K562 (cell line): ENCODE results near the gene CTSZ. TPM values are rescaled to one million over a fixed set of nuclear protein-coding genes. Genes with fewer than 3 reads are reported as not detected.

Experiments
- ATAC-seq: fragments of 200-7000 bp; cut with Tn5 transposase; 3 replicates; pipeline ENCODE4 v1.9.1; 2020; ENCODE audit warnings: moderate library complexity
- BruUV-seq: library from RNA; stranded (reverse); fragments of 400-500 nt; replicated peaks from 2 replicates; lab custom pipeline; 2021; lab: Mats Ljungman, UMichigan
- CTCF ChIA-PET: fragments of 300-600 bp; formaldehyde crosslinking; extraction: SDS; loops from one replicate; lab custom pipeline; 2021; ENCODE audit warnings: low intra/inter-chr PET ratio; lab: Yijun Ruan, JAX
- POLR2A ChIA-PET: fragments of 300-600, 350-650 bp; sonication (Branson Sonifier 250); formaldehyde crosslinking; extraction: SDS; loops from one replicate; lab custom pipeline; 2021; ENCODE audit warnings: antibody characterized with exemption, inconsistent platforms; lab: Yijun Ruan, JAX
- DNase-seq, 4 experiments: peaks; one replicate each; pipeline versions ENCODE4 v3.0.0 to v3.0.0-alpha.2; 2011 to 2018; ENCODE audit warnings: low spot score in 3 of 4, mixed read lengths in 3 of 4; ENCODE audit errors: extremely low read depth in 1 of 4
- FAIRE-seq: peaks from 2 replicates; lab custom pipeline; 2011; peaks lifted over from hg19 to GRCh38; lab: Jason Lieb, UNC
- H2AFZ ChIP-seq: 2 replicates; pipeline ENCODE4 v1.6.0; 2011; ENCODE audit warnings: low read depth, low read length, control low read depth, inconsistent platforms
- H3K27ac ChIP-seq: fragments of 200-600 bp; 3 replicates; pipeline ENCODE4 v1.8.0; 2011; ENCODE audit warnings: low read depth, mild to moderate bottlenecking, control low read depth, inconsistent platforms, low read length, moderate library complexity, mixed read lengths; ENCODE audit errors: extremely low read depth
- H3K27me3 ChIP-seq, 2 experiments: fragments of 300-600 bp in 1 of 2; 2 replicates in 1 of 2; 3 replicates in 1 of 2; pipeline versions ENCODE4 v1.6.0 to v1.8.0; 2011; ENCODE audit warnings: inconsistent platforms in 2 of 2, low read length in 2 of 2, mild to moderate bottlenecking in 1 of 2, mixed read lengths in 1 of 2, moderate library complexity in 1 of 2; ENCODE audit not compliant: control insufficient read depth in 2 of 2, insufficient read depth in 2 of 2
- H3K36me3 ChIP-seq: fragments of 300-600 bp; 3 replicates; pipeline ENCODE4 v1.8.0; 2011; ENCODE audit warnings: mild to moderate bottlenecking, low read length, inconsistent platforms; ENCODE audit not compliant: control insufficient read depth, insufficient read depth
- H3K4me1 ChIP-seq, 2 experiments: fragments of 200-600 bp in 1 of 2; replicated peaks in 1 of 2; 2 replicates in 1 of 2; 3 replicates in 1 of 2; pipeline versions ENCODE4 v1.5.1 to v1.8.0; 2011; ENCODE audit warnings: inconsistent platforms in 2 of 2, low read length in 2 of 2, mild to moderate bottlenecking in 1 of 2, mixed read lengths in 1 of 2, moderate library complexity in 1 of 2; ENCODE audit not compliant: control insufficient read depth in 2 of 2, insufficient read depth in 2 of 2
- H3K4me2 ChIP-seq: 2 replicates; pipeline ENCODE4 v1.6.1; 2011; ENCODE audit warnings: low read length, control low read depth, inconsistent platforms, mixed read lengths; ENCODE audit not compliant: insufficient read depth
- H3K4me3 ChIP-seq: fragments of 200-600 bp; sonication (generic), shearing (Covaris generic); 2 replicates; pipeline ENCODE4 v1.5.1; 2016; ENCODE audit warnings: control low read depth, inconsistent platforms
- H3K79me2 ChIP-seq: fragments of 200-600 bp; 3 replicates; pipeline ENCODE4 v1.8.0; 2011; ENCODE audit warnings: low read length, inconsistent platforms; ENCODE audit not compliant: control insufficient read depth, insufficient read depth
- H3K9ac ChIP-seq, 2 experiments: 2 replicates each; pipeline versions ENCODE4 v1.6.0 to v1.6.1; 2011; ENCODE audit warnings: low read depth in 2 of 2, low read length in 2 of 2, control low read depth in 1 of 2, inconsistent platforms in 1 of 2, mild to moderate bottlenecking in 1 of 2, mixed read lengths in 1 of 2; ENCODE audit not compliant: insufficient read depth in 1 of 2
- H3K9me1 ChIP-seq: one replicate; pipeline ENCODE4 v1.6.0; 2011; ENCODE audit warnings: inconsistent platforms, mild to moderate bottlenecking, low read length, moderate library complexity; ENCODE audit not compliant: control insufficient read depth, insufficient read depth
- H3K9me3 ChIP-seq: replicated peaks from 2 replicates; pipeline ENCODE4 v1.5.1; 2011; ENCODE audit warnings: low read depth, low read length, inconsistent platforms; ENCODE audit not compliant: control insufficient read depth, insufficient read depth
- H4K20me1 ChIP-seq: replicated peaks from 2 replicates; pipeline ENCODE4 v1.6.1; 2011; ENCODE audit warnings: low read length, inconsistent platforms, mixed read lengths; ENCODE audit not compliant: control insufficient read depth, insufficient read depth
- ARHGAP35 ChIP-seq: fragments of 450-650 bp; IDR thresholded peaks from 2 replicates; pipeline ENCODE4 v1.6.1; 2018; ENCODE audit not compliant: partially characterized antibody
- HDGF ChIP-seq: fragments of 450-650 bp; IDR thresholded peaks from 2 replicates; pipeline ENCODE4 v1.6.1; 2016
- NFIC ChIP-seq: fragments of 450-650 bp; IDR thresholded peaks from 2 replicates; pipeline ENCODE4 v1.6.1; 2017; ENCODE audit warnings: mild to moderate bottlenecking, inconsistent platforms
- SPI1 ChIP-seq: IDR thresholded peaks from 2 replicates; pipeline ENCODE4 v1.6.1; 2011; ENCODE audit warnings: low read depth, low read length, control low read depth, borderline replicate concordance
- TAF1 ChIP-seq: IDR thresholded peaks from 2 replicates; pipeline ENCODE4 v1.6.1; 2011; ENCODE audit warnings: mild to moderate bottlenecking, low read length, moderate library complexity; ENCODE audit not compliant: insufficient read depth, control insufficient read depth, severe bottlenecking; ENCODE audit errors: extremely low read depth
- WGBS: fragments of 100-300 bp; shearing (Covaris generic); methylation state at CpG from one replicate; pipeline ENCODE4 v1.1.6; 2016; ENCODE audit warnings: low coverage, mixed read lengths; ENCODE audit not compliant: insufficient coverage; ENCODE audit errors: missing lambda C conversion rate; 5-methylcytosine and 5-hydroxymethylcytosine counted together
- in situ Hi-C: fragments of 300-500 bp; cut with MboI; formaldehyde crosslinking; loops from 4 replicates; pipeline ENCODE4 v1.15.0; 2018; ENCODE audit warnings: inconsistent platforms, mixed read lengths
- intact Hi-C: fragments of 100-400 bp; cut with micrococcal nuclease; formaldehyde crosslinking; loops from 2 replicates; pipeline ENCODE4 v1.14.2; 2022
- polyA plus RNA-seq, 8 experiments: library from polyadenylated mRNA; depleted of rRNA in 4 of 8; stranded (reverse) in 5 of 8; unstranded in 3 of 8; fragments of >200 nt; fragmentation: Nextera tagmentation in 2 of 8; fragmentation: Illumina TruSeq in 1 of 8; extraction: Ambion mirVana in 2 of 8; extraction: Trizol in 1 of 8; gene quantifications; 2 replicates each; pipeline versions ENCODE4 v1.2.1 to v1.2.3, GENCODE V29; 2011 to 2014; ENCODE audit warnings: inconsistent platforms in 1 of 8, missing spikeins in 1 of 8
- total RNA-seq, 7 experiments: library from RNA; depleted of rRNA in 6 of 7; stranded (reverse); fragments of >200 nt in 6 of 7; fragmentation: Illumina TruSeq in 2 of 7; extraction: Trizol in 2 of 7; gene quantifications; 2 replicates each; pipeline versions ENCODE4 v1.2.1 to v1.2.3, GENCODE V29; 2011 to 2021; ENCODE audit warnings: low replicate concordance in 1 of 7
- TF ChIP-seq, protein P1 (sequence below): fragments of 450-650 bp; IDR thresholded peaks from 2 replicates; pipeline ENCODE4 v1.6.1; 2017; ENCODE audit warnings: antibody characterized with exemption, mild to moderate bottlenecking

CTSZ gene
- total and polyA plus RNA-seq, 9 of the 15 experiments (the other 6 are each of a cell fraction or from before 2014, with no cell fraction given): 1.6 to 143 (median 82.8) TPM

DNA sequence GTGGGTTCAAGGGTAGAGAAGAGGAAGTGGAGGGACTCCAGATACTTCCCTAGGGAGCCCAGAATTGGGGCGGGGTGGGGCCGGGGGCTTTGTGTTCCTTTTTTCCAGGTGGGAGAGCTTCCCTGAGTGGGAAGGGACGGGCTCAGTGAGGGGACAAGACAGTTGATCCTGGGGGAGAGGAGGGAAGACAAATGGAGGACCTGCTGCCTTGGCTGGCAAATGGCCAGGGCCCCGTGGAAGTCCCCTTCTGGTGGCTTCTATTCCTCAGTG lies 2.6 kb downstream of the CTSZ start:
- DNase-seq (no peak), FAIRE-seq (no peak), ATAC-seq (no peak)
- H3K27ac ChIP-seq: no peak overlapping the region
- H2AFZ ChIP-seq: no peak overlapping the region
- peaks cover 6% of the 10 kb centered on the region for H3K9me1 ChIP-seq
- H3K4me1 ChIP-seq: peaks cover 29 to 76% of the 10 kb centered on the region in 2 experiments
- WGBS: 60% methylated on average over 2 of the region's 4 CpGs
- peaks cover 2% of the 10 kb centered on the region for H4K20me1 ChIP-seq
- CTCF ChIA-PET: no interaction called here
- H3K79me2 ChIP-seq: peaks cover 41% of the 10 kb centered on the region
- no peaks in the 10 kb centered on the region for H3K27me3 ChIP-seq
- peaks cover 54% of the 10 kb centered on the region; the same call in 2 of the 3 replicates for H3K36me3 ChIP-seq
- peak overlapping the region in 1 of 2 experiments; percentile 83; a peak in 2 of 4 replicates for H3K9ac ChIP-seq
- no peak overlapping the region; the same call in 1 of the 2 replicates for H3K4me2 ChIP-seq
- H3K4me3 ChIP-seq: no peak overlapping the region
- no TSS peak for BruUV-seq
- POLR2A ChIA-PET: interaction anchor here (1.1 kb wide), 2 partner anchors 16 to 20 kb away, joined by 3 read pairs; no protein-coding TSS in a partner anchor
- intact Hi-C loops: no loop called here
- no peaks in the 10 kb centered on the region for H3K9me3 ChIP-seq
- in situ Hi-C loops: no loop called here
- TF ChIP-seq HDGF (no peak), TAF1 (no peak), ARHGAP35 (no peak), SPI1 (0 out of 2 replicates have a peak, but pooled peaks have one; percentile 36), NFIC (peak; percentile 50; the same call in 1 of the 2 replicates)
- TF ChIP-seq, protein P1, sequence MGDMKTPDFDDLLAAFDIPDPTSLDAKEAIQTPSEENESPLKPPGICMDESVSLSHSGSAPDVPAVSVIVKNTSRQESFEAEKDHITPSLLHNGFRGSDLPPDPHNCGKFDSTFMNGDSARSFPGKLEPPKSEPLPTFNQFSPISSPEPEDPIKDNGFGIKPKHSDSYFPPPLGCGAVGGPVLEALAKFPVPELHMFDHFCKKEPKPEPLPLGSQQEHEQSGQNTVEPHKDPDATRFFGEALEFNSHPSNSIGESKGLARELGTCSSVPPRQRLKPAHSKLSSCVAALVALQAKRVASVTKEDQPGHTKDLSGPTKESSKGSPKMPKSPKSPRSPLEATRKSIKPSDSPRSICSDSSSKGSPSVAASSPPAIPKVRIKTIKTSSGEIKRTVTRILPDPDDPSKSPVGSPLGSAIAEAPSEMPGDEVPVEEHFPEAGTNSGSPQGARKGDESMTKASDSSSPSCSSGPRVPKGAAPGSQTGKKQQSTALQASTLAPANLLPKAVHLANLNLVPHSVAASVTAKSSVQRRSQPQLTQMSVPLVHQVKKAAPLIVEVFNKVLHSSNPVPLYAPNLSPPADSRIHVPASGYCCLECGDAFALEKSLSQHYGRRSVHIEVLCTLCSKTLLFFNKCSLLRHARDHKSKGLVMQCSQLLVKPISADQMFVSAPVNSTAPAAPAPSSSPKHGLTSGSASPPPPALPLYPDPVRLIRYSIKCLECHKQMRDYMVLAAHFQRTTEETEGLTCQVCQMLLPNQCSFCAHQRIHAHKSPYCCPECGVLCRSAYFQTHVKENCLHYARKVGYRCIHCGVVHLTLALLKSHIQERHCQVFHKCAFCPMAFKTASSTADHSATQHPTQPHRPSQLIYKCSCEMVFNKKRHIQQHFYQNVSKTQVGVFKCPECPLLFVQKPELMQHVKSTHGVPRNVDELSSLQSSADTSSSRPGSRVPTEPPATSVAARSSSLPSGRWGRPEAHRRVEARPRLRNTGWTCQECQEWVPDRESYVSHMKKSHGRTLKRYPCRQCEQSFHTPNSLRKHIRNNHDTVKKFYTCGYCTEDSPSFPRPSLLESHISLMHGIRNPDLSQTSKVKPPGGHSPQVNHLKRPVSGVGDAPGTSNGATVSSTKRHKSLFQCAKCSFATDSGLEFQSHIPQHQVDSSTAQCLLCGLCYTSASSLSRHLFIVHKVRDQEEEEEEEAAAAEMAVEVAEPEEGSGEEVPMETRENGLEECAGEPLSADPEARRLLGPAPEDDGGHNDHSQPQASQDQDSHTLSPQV: no peak
